ENCODE data around the gene MBTPS2.
"Not testable (repeated sequence)": the region's sequence is repeated elsewhere in the genome, so short reads cannot be mapped to it uniquely, and the experiment has no call there.

The MBTPS2 gene

GRCh38 chrX:21839334-21840192 is at the start of gene MBTPS2:
MBTPS2 (plus strand) TSS chrX:21839617; CDS start chrX:21839735, 118 bp downstream.
- peak; percentile 93 for DNase-seq

- peak; percentile 47 for DNase-seq
Measured at GRCh38 chrX:21798677-21799219, 40.7 kb upstream of the MBTPS2 start.

GRCh38 chrX:21799767-21800166 is 39.6 kb upstream of the MBTPS2 start:
- no peak for DNase-seq

GRCh38 chrX:21800344-21800770 is 39.1 kb upstream of the MBTPS2 start:
- DNase-seq, result no peak

GRCh38 chrX:21802054-21802670 is 37.3 kb upstream of the MBTPS2 start:
- no peak for DNase-seq

GRCh38 chrX:21802839-21803238 is 36.6 kb upstream of the MBTPS2 start:
- no peak for DNase-seq

- no peak for DNase-seq
Measured at GRCh38 chrX:21806691-21807090, 32.7 kb upstream of the MBTPS2 start.

- DNase-seq, result no peak
Measured at GRCh38 chrX:21811832-21812231, 27.6 kb upstream of the MBTPS2 start.

GRCh38 chrX:21812628-21813027 is 26.8 kb upstream of the MBTPS2 start:
- DNase-seq, result no peak

GRCh38 chrX:21813612-21814368 is 25.6 kb upstream of the MBTPS2 start:
- DNase-seq, result no peak

- no peak for DNase-seq
Measured at GRCh38 chrX:21816136-21816535, 23.3 kb upstream of the MBTPS2 start.

GRCh38 chrX:21820170-21820569 is 19.2 kb upstream of the MBTPS2 start:
- DNase-seq, result not testable (repeated sequence)

GRCh38 chrX:21821875-21822274 is 17.5 kb upstream of the MBTPS2 start:
- no peak for DNase-seq

GRCh38 chrX:21831496-21831895 is 7.9 kb upstream of the MBTPS2 start:
- no peak for DNase-seq

- no peak for DNase-seq
Measured at GRCh38 chrX:21837056-21837455, 2.4 kb upstream of the MBTPS2 start.

- no peak for DNase-seq
Measured at GRCh38 chrX:21838937-21839333, 482 bp upstream of the MBTPS2 start.

GRCh38 chrX:21840193-21840545 is 752 bp downstream of the MBTPS2 start:
- DNase-seq, result no peak

- no peak for DNase-seq
Measured at GRCh38 chrX:21843179-21843578, 3.8 kb downstream of the MBTPS2 start.

- DNase-seq, result no peak
Measured at GRCh38 chrX:21845096-21845495, 5.7 kb downstream of the MBTPS2 start.

- no peak for DNase-seq
Measured at GRCh38 chrX:21847342-21847741, 7.9 kb downstream of the MBTPS2 start.

GRCh38 chrX:21853578-21853977 is 14.2 kb downstream of the MBTPS2 start:
- DNase-seq, result no peak

- no peak for DNase-seq
Measured at GRCh38 chrX:21855937-21856415, 16.6 kb downstream of the MBTPS2 start, which contains the start of gene YY2. YY2 (plus strand) TSS chrX:21855987; CDS start chrX:21856485, 498 bp downstream.

GRCh38 chrX:21856504-21856903 is 17.1 kb downstream of the MBTPS2 start:
- DNase-seq, result no peak

Measured in NCI-H2107 (cell line).